DMS53 treated with DMSO at 0.1 percent for 48 hours (cell line): ENCODE data around the gene SH3RF3.

Experiments
- DNase-seq: peaks from one replicate; lab custom pipeline; 2025; ENCODE audit not compliant: unreplicated experiment; lab: John Stamatoyannopoulos, UW

The SH3RF3 gene

GRCh38 chr2:109428281-109428680 is 299.3 kb downstream of the SH3RF3 start:
- no peak for DNase-seq

GRCh38 chr2:109428841-109429566 is 300.0 kb downstream of the SH3RF3 start:
- DNase-seq, result no peak

- no peak for DNase-seq
Observed at GRCh38 chr2:109429567-109430328, 300.7 kb downstream of the SH3RF3 start.

GRCh38 chr2:109430329-109430636 is 301.3 kb downstream of the SH3RF3 start:
- DNase-seq, result no peak

GRCh38 chr2:109432421-109432820 is 303.4 kb downstream of the SH3RF3 start:
- no peak for DNase-seq

DNA sequence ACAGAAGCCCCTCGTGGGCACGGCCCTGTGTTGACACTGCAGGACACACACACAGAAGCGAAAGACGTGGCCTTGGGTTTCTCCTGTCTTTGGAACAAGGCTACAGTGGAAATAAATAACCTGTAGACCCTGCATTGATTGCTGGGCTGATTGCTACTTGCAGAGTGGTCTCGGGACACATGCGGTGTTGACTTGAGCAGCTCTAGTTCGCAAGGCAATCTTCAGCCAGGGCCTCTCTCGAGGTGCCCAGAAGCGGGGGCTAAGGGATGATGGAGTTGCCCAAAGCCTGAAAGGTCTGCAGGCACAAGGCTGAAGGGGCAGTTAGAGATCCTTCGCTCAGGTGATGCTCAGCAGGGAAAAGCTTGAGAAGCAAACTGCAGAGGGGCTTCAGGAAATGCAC is 304.5 kb downstream of the SH3RF3 start:
- DNase-seq, result no peak

DNA sequence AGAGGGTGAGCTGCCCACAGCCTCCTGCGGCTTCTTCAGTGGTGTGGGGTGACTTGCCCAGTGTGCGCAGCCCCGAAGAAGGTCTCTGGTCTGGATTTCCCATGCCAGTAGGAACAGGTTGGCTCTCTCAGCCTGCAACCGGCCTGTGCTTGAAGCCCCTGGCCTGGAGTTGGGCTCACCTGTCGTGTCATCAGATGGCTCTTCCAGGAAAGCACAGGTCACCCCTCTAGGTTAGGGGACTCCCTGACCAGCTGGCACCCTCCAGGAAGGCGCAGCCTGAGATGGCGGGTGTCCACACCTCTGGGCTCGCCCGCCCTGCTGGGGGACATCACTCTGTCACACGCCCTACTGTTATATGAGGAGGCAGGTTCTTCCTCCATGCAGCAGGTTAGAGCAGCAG is 304.9 kb downstream of the SH3RF3 start:
- no peak for DNase-seq

DNA sequence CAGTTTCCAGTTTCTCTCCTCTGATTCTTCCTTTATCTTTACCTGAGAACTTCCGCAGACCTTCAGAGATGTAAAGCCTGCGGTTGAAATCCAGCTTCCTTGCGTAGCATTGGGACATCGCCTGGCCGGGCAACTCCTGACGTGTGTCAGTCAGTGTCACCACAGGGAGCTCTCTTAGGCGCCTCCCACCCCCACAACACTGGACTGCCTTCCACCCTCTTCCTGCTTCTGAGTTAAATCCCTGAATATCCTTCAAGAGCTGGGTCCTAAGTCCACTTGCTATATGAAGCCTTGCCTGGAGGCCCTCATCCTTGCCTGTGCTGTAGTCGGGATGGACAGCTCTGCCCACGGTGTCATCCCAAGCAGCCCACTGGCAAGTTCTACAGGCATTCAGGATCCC is 305.3 kb downstream of the SH3RF3 start:
- no peak for DNase-seq

GRCh38 chr2:109435066-109435690 is 306.2 kb downstream of the SH3RF3 start:
- no peak for DNase-seq

- peak; percentile 27 for DNase-seq
Observed at GRCh38 chr2:109435901-109436598, 307.0 kb downstream of the SH3RF3 start.

DNA sequence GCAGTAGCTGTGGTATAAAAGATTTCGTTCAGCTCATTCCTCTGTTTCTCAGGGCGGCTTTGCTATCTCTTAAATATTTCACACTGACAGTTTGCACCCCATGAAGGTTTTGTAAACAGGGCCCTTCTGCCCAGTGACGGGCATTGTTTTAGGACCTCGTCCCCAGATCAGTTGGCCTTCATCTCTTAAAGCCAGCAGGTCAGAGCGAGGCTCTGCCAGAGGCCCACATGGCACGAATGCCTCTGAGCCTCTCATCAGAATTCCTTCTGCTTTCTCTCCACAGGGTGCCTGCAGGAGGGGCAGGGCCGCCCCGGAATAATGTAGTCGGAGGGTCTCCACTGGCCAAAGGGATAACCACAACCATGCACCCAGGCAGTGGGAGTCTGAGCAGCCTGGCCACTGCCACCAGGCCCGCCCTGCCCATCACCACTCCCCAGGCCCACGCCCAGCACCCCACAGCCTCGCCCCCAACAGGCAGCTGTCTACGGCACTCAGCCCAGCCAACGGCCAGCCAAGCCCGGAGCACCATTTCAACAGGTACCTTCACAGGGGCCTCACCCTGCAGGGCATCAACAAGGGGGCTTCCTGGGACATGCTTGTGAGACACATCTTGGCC is 307.7 kb downstream of the SH3RF3 start:
- peak; percentile 60 for DNase-seq

- DNase-seq, result peak; percentile 100
Observed at GRCh38 chr2:109437325-109438090, 308.5 kb downstream of the SH3RF3 start.

- DNase-seq, result no peak
Observed at GRCh38 chr2:109438146-109438545, 309.1 kb downstream of the SH3RF3 start.

DNA sequence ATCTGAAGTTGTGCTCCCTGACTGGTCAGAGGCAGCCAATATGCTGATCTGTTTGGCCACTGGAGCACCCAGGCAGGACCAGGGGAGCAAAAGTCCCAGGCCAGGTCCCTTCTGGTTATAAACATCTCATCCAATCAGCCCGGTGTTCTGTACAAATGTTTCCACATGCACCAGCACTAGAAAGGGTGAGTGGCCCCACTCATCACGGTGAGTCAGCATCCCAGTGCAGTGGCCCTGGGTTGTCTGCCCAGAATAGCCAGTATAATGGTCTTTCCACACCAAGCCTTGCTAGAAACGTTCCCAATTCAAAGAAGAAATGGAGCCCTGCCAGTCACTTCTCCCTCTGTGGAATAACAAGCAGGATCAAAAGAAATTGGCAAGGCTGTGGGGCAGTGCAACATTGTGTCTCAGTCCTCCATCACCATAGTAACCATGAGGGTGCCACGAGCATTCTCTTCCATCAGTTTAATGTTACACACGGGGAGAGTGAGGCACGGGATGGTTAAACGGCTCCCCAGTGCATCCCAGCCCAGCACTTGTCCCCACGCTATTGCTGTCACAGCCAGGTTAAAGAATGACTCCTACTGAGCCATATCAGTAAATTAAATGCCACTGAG is 309.9 kb downstream of the SH3RF3 start:
- peak; percentile 91 for DNase-seq

DNA sequence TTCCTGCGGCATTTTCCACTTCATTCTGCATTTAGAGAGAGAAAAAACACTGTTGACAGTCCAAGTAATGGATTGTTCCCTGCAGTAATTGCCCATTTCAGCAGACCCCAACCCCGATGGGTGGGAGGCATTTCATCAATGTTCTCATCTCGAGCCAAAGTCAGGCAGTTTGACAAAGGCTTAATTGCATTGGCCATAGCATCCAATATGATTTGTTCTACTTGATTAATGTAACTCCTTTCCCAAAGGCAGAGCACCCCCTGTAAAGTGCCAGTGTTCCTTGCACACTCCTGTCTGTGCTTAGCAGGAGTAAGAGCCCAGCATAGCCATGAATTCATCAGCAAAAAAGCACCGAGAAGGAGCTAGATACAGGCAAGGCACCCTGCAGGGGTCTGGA is 310.4 kb downstream of the SH3RF3 start:
- no peak for DNase-seq

GRCh38 chr2:109439986-109440385 is 311.0 kb downstream of the SH3RF3 start:
- no peak for DNase-seq

- no peak for DNase-seq
Observed at GRCh38 chr2:109440499-109441156, 311.6 kb downstream of the SH3RF3 start.

DNA sequence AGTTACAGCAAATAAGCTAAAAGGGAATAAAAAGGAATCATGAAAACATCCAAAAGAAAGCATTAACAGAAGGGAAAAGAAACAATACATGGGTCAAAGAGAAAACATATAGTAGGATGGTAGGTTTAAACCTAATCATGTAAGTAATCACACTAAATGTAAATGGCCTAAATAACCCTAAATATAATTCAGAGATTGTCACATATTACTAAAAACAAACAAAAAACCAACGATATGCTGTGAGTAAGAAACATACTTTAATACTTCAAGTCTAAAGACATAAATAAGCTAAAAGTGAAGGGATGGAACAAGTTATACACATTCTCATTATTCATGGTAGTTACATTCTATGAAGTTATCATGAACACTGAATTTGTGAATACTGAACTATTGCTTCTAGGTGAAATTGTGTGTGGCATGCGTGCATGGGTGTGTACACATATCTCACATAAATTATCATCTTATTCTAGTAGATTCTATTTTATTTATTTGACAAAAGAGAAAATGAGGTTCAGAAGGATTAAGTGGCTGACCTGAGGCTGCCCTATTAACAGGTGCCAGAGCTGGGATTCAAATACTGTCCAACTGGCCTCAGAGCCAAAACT is 313.8 kb downstream of the SH3RF3 start:
- no peak for DNase-seq

DNA sequence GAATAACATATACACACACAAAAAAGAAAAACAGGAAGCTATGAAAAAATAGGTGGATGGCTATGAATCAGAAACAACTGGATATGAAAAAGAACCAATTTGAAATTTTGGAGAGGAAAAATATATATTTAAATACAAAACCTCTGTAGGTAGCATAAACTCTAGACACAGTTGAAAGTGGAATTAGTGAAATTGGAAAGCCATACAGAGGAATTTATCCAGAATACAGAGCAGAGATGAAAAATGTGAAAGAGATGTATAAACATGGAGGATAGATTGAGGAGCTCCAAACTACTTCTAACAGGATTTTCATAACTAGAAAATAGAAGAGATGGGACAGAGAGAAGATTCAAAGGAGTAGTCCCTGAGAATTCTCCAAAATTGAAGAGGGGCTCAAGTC is 315.9 kb downstream of the SH3RF3 start:
- no peak for DNase-seq
